Stomach (tissue), 9 donors: ENCODE measurements around the gene STXBP5. TPM values are rescaled to one million over a fixed set of nuclear protein-coding genes. Genes with fewer than 3 reads are reported as not detected.

Experiments used
- DNase-seq, 2 donors: peaks; one replicate each; pipeline versions ENCODE4 v3.0.0 to v3.0.0-alpha.2; 2013 to 2019
- H3K27ac ChIP-seq, 5 donors: fragments of 200-600 bp in 4 of 5; sonication (generic) in 4 of 5; one replicate each; pipeline ENCODE4 v1.5.1; 2013 to 2019; ENCODE audit warnings: mild to moderate bottlenecking in 1 of 5, moderate library complexity in 1 of 5
- H3K27me3 ChIP-seq, 3 donors: fragments of 200-600 bp; sonication (generic); one replicate each; pipeline ENCODE4 v1.5.1; 2017 to 2019; ENCODE audit warnings: mixed run types in 1 of 3
- H3K36me3 ChIP-seq, 4 donors: fragments of 200-600 bp; sonication (generic); 1 replicate in 3 of 4; 2 replicates in 1 of 4; pipeline ENCODE4 v1.5.1; 2016 to 2019
- H3K4me1 ChIP-seq, 4 donors: fragments of 200-600 bp; sonication (generic); one replicate each; pipeline ENCODE4 v1.5.1; 2016 to 2019
- H3K4me3 ChIP-seq, 4 donors: fragments of 200-600 bp; sonication (generic) in 3 of 4; one replicate each; pipeline ENCODE4 v1.5.1; 2016 to 2019; ENCODE audit warnings: mild to moderate bottlenecking in 1 of 4
- H3K9me3 ChIP-seq, 4 donors: fragments of 200-600 bp; sonication (generic); one replicate each; pipeline ENCODE4 v1.5.1; 2016 to 2019
- EP300 ChIP-seq: sonication (generic); formaldehyde crosslinking; IDR thresholded peaks from one replicate; pipeline ENCODE4 v1.6.1; 2017; ENCODE audit warnings: antibody characterized with exemption
- POLR2A ChIP-seq, 4 donors: fragments of 450-650 bp; IDR thresholded peaks; one replicate each; pipeline ENCODE4 v1.6.1; 2016; ENCODE audit warnings: antibody characterized with exemption in 4 of 4, control low read depth in 2 of 4, mild to moderate bottlenecking in 1 of 4, moderate library complexity in 1 of 4
- POLR2AphosphoS5 ChIP-seq, 3 donors: sonication (generic); formaldehyde crosslinking; IDR thresholded peaks; one replicate each; pipeline ENCODE4 v1.6.1; 2016; ENCODE audit warnings: antibody characterized with exemption in 3 of 3
- WGBS, 5 donors: extraction: QIAGEN DNeasy Blood & Tissue Kit in 3 of 5; methylation state at CpG; one replicate each; pipeline versions ENCODE4 v1.1.5 to v1.1.7; 2013 to 2018; 5-methylcytosine and 5-hydroxymethylcytosine counted together
- intact Hi-C: fragments of 100-400 bp; cut with DNase I; formaldehyde crosslinking; loops from one replicate; pipeline ENCODE4 v1.15.1; 2023; ENCODE audit warnings: low total_unique reads
- polyA plus RNA-seq, 3 donors: library from polyadenylated mRNA; stranded (reverse); fragments of 200-250 nt; gene quantifications; one replicate each; pipeline ENCODE4 v1.2.3, GENCODE V29; 2013
- total RNA-seq, 5 donors: library from RNA; depleted of rRNA; stranded (reverse); fragments of >200 nt; gene quantifications; one replicate each; pipeline versions ENCODE4 v1.1.0 to v1.2.3, GENCODE V29; 2014 to 2016
- TF ChIP-seq, protein P1 (sequence below), 7 experiments: fragments of 450-650 bp in 4 of 7; fragments of 200-600 bp in 3 of 7; sonication (generic) in 3 of 7; IDR thresholded peaks; one replicate each; pipeline ENCODE4 v1.5.1; 2016 to 2019; ENCODE audit warnings: antibody characterized with exemption in 7 of 7, control low read depth in 2 of 7, mild to moderate bottlenecking in 1 of 7
- donor health status: healthy with polysubstance abuse.
- donor health status: Bipolar disorder and iron deficiency.
- donor health status: healthy.

Gene STXBP5
- total and polyA plus RNA-seq, 8 donors = 5.9 to 56.2 (median 15.8) TPM

DNA sequence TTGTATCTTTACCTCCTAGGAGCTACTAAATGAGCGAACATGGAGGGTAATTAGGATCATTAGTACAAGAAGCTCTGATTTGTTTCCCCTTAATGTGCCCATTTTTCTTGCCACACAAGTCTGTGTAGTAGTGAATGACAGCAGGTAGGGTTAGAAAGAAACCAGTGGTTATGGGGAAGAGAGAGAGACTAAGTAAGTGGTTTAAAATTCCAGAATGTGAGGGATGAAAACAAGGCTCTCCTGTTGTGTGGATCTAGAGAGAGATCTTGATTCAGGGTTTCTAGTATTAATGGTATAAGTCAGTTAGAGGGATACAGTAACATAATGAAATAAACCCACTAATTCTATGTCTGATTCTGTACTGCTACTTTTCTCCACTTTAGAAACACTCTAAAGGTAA lies 22.7 kb downstream of the STXBP5 start:
- WGBS, 5 donors = 96 to 100% (median 100%) methylated on average over 1 of the region's 1 CpG
- DNase-seq = no peak
- Histone ChIP-seq H3K27ac (no peak overlapping the region), H3K9me3 (no peaks in the 10 kb centered on the region), H3K27me3 (no peaks in the 10 kb centered on the region), H3K36me3 (no peaks in the 10 kb centered on the region), H3K4me3 (no peak overlapping the region), H3K4me1 (peaks cover 0 to 24% (median 11%) of the 10 kb centered on the region in 4 donors)
- intact Hi-C loops = no loop called here
- no peak for TF ChIP-seq POLR2AphosphoS5 (IDR thresholded peaks at IDR 0.05)
- TF ChIP-seq, protein P1, sequence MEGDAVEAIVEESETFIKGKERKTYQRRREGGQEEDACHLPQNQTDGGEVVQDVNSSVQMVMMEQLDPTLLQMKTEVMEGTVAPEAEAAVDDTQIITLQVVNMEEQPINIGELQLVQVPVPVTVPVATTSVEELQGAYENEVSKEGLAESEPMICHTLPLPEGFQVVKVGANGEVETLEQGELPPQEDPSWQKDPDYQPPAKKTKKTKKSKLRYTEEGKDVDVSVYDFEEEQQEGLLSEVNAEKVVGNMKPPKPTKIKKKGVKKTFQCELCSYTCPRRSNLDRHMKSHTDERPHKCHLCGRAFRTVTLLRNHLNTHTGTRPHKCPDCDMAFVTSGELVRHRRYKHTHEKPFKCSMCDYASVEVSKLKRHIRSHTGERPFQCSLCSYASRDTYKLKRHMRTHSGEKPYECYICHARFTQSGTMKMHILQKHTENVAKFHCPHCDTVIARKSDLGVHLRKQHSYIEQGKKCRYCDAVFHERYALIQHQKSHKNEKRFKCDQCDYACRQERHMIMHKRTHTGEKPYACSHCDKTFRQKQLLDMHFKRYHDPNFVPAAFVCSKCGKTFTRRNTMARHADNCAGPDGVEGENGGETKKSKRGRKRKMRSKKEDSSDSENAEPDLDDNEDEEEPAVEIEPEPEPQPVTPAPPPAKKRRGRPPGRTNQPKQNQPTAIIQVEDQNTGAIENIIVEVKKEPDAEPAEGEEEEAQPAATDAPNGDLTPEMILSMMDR (IDR thresholded peaks at IDR 0.05) = no peak
- TF ChIP-seq EP300 = no peak
- TF ChIP-seq POLR2A (IDR thresholded peaks at IDR 0.05) = no peak

DNA sequence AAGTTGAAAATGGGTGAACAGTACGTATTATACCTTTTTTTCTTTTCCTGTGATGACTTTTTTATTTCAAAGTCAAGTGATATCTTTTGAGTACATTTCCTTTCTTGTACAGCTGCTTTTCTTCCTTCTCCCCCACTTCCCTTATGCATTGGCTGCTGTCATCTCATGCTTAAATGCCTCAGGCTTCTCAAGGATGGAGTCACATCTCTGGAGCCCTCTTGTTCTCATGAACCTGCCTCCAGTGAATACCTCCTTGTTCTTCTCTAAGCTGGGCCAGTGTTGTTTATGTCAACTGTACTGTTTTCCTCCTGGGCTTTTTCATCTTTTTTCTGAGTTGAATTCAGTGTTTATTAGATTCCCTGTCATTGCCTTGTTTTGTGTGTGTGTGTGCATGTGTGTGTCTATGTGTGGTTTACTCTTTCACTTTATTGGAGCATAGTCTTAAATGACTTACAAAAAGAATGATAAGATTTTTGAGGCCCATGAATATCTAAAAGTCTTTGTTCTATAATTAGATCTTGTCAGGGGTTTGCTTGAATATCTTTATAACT lies 23.6 kb downstream of the STXBP5 start:
- intact Hi-C loops = no loop called here
- Histone ChIP-seq H3K4me1 (peaks cover 0 to 16% (median 8%) of the 10 kb centered on the region in 4 donors), H3K9me3 (no peaks in the 10 kb centered on the region), H3K27ac (no peak overlapping the region), H3K27me3 (no peaks in the 10 kb centered on the region), H3K36me3 (no peaks in the 10 kb centered on the region), H3K4me3 (no peak overlapping the region)
- 74 to 86% (median 85%) methylated on average over 1 of the region's 1 CpG for WGBS, 5 donors
- TF ChIP-seq, protein P1 (IDR thresholded peaks at IDR 0.05) = no peak
- no peak for TF ChIP-seq POLR2A (IDR thresholded peaks at IDR 0.05)
- no peak for TF ChIP-seq POLR2AphosphoS5 (IDR thresholded peaks at IDR 0.05)
- TF ChIP-seq EP300 = no peak
- no peak for DNase-seq

DNA sequence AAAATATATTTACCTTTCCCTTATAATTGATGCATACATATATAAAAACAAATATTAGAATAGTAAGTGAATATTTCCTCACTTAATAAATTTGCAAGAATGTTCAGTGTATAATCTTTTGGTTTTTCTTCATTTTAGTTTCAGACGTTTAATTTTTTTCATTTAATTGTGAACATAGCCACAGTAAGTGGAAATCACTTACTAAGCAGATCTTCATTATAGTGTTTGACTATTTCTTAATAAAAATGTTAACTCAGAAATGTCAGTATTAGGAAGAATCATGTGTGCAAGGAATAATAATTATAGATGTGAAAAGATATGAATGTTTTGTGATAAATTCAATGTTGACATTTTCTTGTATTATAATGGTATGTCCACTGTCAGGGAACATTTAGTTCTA lies 27.4 kb downstream of the STXBP5 start:
- WGBS, 5 donors = 70 to 80% (median 73%) methylated on average over 1 of the region's 1 CpG
- DNase-seq = no peak
- H3K27ac ChIP-seq = no peak overlapping the region
- peaks cover 0 to 8% (median 3%) of the 10 kb centered on the region in 4 donors for H3K4me1 ChIP-seq
- TF ChIP-seq EP300 (no peak), POLR2A (IDR thresholded peaks at IDR 0.05) (no peak), POLR2AphosphoS5 (IDR thresholded peaks at IDR 0.05) (no peak)
- TF ChIP-seq, protein P1 (IDR thresholded peaks at IDR 0.05) = no peak
- intact Hi-C loops = no loop called here
- no peaks in the 10 kb centered on the region for H3K9me3 ChIP-seq
- H3K36me3 ChIP-seq = peaks cover 0 to 3% (median under 1%) of the 10 kb centered on the region in 4 donors
- no peaks in the 10 kb centered on the region for H3K27me3 ChIP-seq
- H3K4me3 ChIP-seq = no peak overlapping the region

DNA sequence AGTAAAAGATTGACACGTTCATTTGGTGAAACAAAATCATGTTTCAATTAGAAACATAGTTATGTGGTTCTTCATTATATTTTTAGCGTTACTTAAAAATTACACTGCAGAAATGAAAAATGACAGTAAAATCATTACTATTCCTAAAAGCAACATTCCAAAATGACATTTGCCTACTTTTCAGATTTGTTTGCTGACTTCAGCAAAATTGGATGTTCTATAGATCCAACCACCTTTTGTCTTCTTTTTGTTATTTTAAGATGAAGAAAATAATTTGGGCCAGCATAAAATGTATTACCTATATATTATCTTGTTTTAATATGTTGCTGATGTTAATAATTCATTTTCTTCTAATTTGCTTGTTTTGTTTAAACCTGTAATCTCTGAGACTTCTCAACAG lies 30.5 kb downstream of the STXBP5 start:
- no peak for TF ChIP-seq POLR2A (IDR thresholded peaks at IDR 0.05)
- TF ChIP-seq POLR2AphosphoS5 (IDR thresholded peaks at IDR 0.05) = no peak
- TF ChIP-seq EP300 = no peak
- TF ChIP-seq, protein P1 (IDR thresholded peaks at IDR 0.05) = no peak
- H3K36me3 ChIP-seq = peaks cover 0 to 18% (median 18%) of the 10 kb centered on the region in 4 donors
- H3K4me3 ChIP-seq = no peak overlapping the region
- no peak for DNase-seq
- H3K4me1 ChIP-seq = peaks cover 0 to 8% (median 3%) of the 10 kb centered on the region in 4 donors
- no peak overlapping the region for H3K27ac ChIP-seq
- 72 to 91% (median 76%) methylated on average over 2 of the region's 2 CpGs for WGBS, 5 donors
- H3K27me3 ChIP-seq = no peaks in the 10 kb centered on the region
- intact Hi-C loops = no loop called here
- no peaks in the 10 kb centered on the region for H3K9me3 ChIP-seq
